Suprapubic skin (tissue), 3 donors: ENCODE data around the gene RPL27.
"Not testable (repeated sequence)": the region's sequence is repeated elsewhere in the genome, so short reads cannot be mapped to it uniquely, and the experiment has no call there.

Source experiments
- CTCF ChIP-seq, 2 donors: fragments of 200-600 bp in 1 of 2; fragments of 450-650 bp in 1 of 2; sonication (generic) in 1 of 2; IDR thresholded peaks; one replicate each; pipeline ENCODE4 v1.5.1; 2016 to 2019; ENCODE audit warnings: antibody characterized with exemption in 2 of 2, mild to moderate bottlenecking in 1 of 2, moderate library complexity in 1 of 2
- POLR2A ChIP-seq, 2 donors: fragments of 450-650 bp; IDR thresholded peaks; one replicate each; pipeline ENCODE4 v1.6.1; 2017; ENCODE audit warnings: antibody characterized with exemption in 2 of 2, mild to moderate bottlenecking in 2 of 2, moderate library complexity in 2 of 2

GRCh38 chr17:42993913-42994312 lies 4.3 kb upstream of the RPL27 start:
- not testable (repeated sequence) for TF ChIP-seq POLR2A, CTCF (IDR thresholded peaks at IDR 0.05)
